ENCODE data around the gene ATXN10.

Gene ATXN10

DNA sequence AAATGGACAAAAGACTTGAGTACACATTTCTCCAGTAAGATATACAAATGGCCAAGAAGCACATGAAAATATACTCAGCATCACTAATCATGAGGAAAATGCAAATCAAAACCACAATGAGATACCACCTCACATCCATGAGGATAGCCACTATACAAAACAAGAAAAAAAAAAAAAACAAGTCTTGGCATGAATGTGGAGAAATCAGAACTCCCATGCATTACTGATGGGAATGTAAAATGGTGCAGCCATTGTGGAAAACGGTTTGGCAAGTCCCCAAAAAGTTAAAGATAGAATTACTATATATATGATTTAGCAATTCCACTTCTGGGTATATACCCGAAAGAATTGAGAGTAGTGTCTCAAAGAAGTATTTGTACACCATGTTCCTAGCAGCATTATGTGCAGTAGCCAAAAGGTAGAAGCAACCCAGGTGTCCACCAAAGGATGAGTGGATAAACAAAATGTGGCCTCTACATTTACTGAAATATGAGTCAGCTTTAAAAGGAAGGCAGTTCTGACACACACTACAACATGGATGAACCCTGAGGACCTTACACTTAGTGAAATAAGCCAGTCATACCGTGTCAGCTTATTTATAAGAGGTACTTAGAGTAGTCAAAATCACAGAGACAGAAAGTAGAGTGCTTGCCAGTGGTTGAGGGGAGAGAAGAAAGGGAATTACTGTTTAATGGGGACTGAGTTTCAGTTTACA is 159.1 kb downstream of the ATXN10 start:
- POLR2A ChIA-PET, result no interaction called here
- TF ChIP-seq FOXM1 (IDR thresholded peaks at IDR 0.05; ENCODE audit: borderline replicate concordance) (no peak), BHLHE40 (IDR thresholded peaks at IDR 0.05; ENCODE audit: borderline replicate concordance) (no peak), SUZ12 (IDR thresholded peaks at IDR 0.05) (no peak), ARNT (IDR thresholded peaks at IDR 0.05) (no peak), SP1 (IDR thresholded peaks at IDR 0.05) (no peak), ELF4 (IDR thresholded peaks at IDR 0.05) (no peak), TARDBP (IDR thresholded peaks at IDR 0.05) (no peak), FOXK2 (IDR thresholded peaks at IDR 0.05) (no peak), FOXA1 (IDR thresholded peaks at IDR 0.05) (no peak), CTBP1 (IDR thresholded peaks at IDR 0.05; ENCODE audit: borderline replicate concordance) (no peak), ZNF384 (IDR thresholded peaks at IDR 0.05) (no peak), L3MBTL2 (conservative IDR thresholded peaks at IDR 0.05) (no peak), LEF1 (IDR thresholded peaks at IDR 0.05; ENCODE audit: borderline replicate concordance) (no peak), HDGF (IDR thresholded peaks at IDR 0.05; ENCODE audit: borderline replicate concordance) (no peak), NFRKB (IDR thresholded peaks at IDR 0.05) (no peak)
- TF ChIP-seq, protein P1, sequence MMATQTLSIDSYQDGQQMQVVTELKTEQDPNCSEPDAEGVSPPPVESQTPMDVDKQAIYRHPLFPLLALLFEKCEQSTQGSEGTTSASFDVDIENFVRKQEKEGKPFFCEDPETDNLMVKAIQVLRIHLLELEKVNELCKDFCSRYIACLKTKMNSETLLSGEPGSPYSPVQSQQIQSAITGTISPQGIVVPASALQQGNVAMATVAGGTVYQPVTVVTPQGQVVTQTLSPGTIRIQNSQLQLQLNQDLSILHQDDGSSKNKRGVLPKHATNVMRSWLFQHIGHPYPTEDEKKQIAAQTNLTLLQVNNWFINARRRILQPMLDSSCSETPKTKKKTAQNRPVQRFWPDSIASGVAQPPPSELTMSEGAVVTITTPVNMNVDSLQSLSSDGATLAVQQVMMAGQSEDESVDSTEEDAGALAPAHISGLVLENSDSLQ (IDR thresholded peaks at IDR 0.05), result no peak
- no peak for DNase-seq (ENCODE audit: extremely low spot score)
- CTCF ChIA-PET, result no interaction called here

- CTCF ChIA-PET, result no interaction called here
- TF ChIP-seq ZNF384 (IDR thresholded peaks at IDR 0.05) (no peak), L3MBTL2 (conservative IDR thresholded peaks at IDR 0.05) (no peak), HDGF (IDR thresholded peaks at IDR 0.05; ENCODE audit: borderline replicate concordance) (no peak), ARNT (IDR thresholded peaks at IDR 0.05) (no peak), SP1 (IDR thresholded peaks at IDR 0.05) (no peak), ELF4 (IDR thresholded peaks at IDR 0.05) (no peak), LEF1 (IDR thresholded peaks at IDR 0.05; ENCODE audit: borderline replicate concordance) (no peak), NFRKB (IDR thresholded peaks at IDR 0.05) (no peak), FOXK2 (IDR thresholded peaks at IDR 0.05) (no peak), BHLHE40 (IDR thresholded peaks at IDR 0.05; ENCODE audit: borderline replicate concordance) (no peak), TARDBP (IDR thresholded peaks at IDR 0.05) (no peak), FOXA1 (IDR thresholded peaks at IDR 0.05) (no peak), FOXM1 (IDR thresholded peaks at IDR 0.05; ENCODE audit: borderline replicate concordance) (no peak), SUZ12 (IDR thresholded peaks at IDR 0.05) (no peak), CTBP1 (IDR thresholded peaks at IDR 0.05; ENCODE audit: borderline replicate concordance) (no peak)
- TF ChIP-seq, protein P1 (IDR thresholded peaks at IDR 0.05), result no peak
- POLR2A ChIA-PET, result no interaction called here
- no peak for DNase-seq (ENCODE audit: extremely low spot score)
Observed at GRCh38 chr22:45831394-45831793, 159.8 kb downstream of the ATXN10 start.

GRCh38 chr22:45832180-45832579 is 160.5 kb downstream of the ATXN10 start:
- no peak for DNase-seq (ENCODE audit: extremely low spot score)
- CTCF ChIA-PET, result interaction anchor here (0.9 kb wide), 1 partner anchor 29 kb away, joined by 3 read pairs; no protein-coding TSS in a partner anchor
- POLR2A ChIA-PET, result no interaction called here
- TF ChIP-seq ELF4 (IDR thresholded peaks at IDR 0.05), result no peak
- no peak for TF ChIP-seq HDGF (IDR thresholded peaks at IDR 0.05; ENCODE audit: borderline replicate concordance)
- TF ChIP-seq BHLHE40 (IDR thresholded peaks at IDR 0.05; ENCODE audit: borderline replicate concordance), result no peak
- no peak for TF ChIP-seq TARDBP (IDR thresholded peaks at IDR 0.05)
- TF ChIP-seq FOXM1 (IDR thresholded peaks at IDR 0.05; ENCODE audit: borderline replicate concordance), result no peak
- TF ChIP-seq CTBP1 (IDR thresholded peaks at IDR 0.05; ENCODE audit: borderline replicate concordance), result no peak
- TF ChIP-seq SUZ12 (IDR thresholded peaks at IDR 0.05), result no peak
- no peak for TF ChIP-seq NFRKB (IDR thresholded peaks at IDR 0.05)

- POLR2A ChIA-PET, result no interaction called here
- CTCF ChIA-PET, result interaction anchor here (0.9 to 1.0 kb wide), 2 partner anchors 12 to 29 kb away, joined by 3 to 5 read pairs; no protein-coding TSS in a partner anchor
- TF ChIP-seq BHLHE40 (IDR thresholded peaks at IDR 0.05; ENCODE audit: borderline replicate concordance) (no peak), FOXA1 (IDR thresholded peaks at IDR 0.05) (no peak), NFRKB (IDR thresholded peaks at IDR 0.05) (no peak), SUZ12 (IDR thresholded peaks at IDR 0.05) (no peak), ZNF384 (IDR thresholded peaks at IDR 0.05) (no peak), FOXM1 (IDR thresholded peaks at IDR 0.05; ENCODE audit: borderline replicate concordance) (no peak), FOXK2 (IDR thresholded peaks at IDR 0.05) (no peak), LEF1 (IDR thresholded peaks at IDR 0.05; ENCODE audit: borderline replicate concordance) (no peak), TARDBP (IDR thresholded peaks at IDR 0.05) (no peak), CTBP1 (IDR thresholded peaks at IDR 0.05; ENCODE audit: borderline replicate concordance) (no peak), L3MBTL2 (conservative IDR thresholded peaks at IDR 0.05) (no peak), HDGF (IDR thresholded peaks at IDR 0.05; ENCODE audit: borderline replicate concordance) (no peak), SP1 (IDR thresholded peaks at IDR 0.05) (no peak), ELF4 (IDR thresholded peaks at IDR 0.05) (no peak), ARNT (IDR thresholded peaks at IDR 0.05) (no peak)
- TF ChIP-seq, protein P1 (IDR thresholded peaks at IDR 0.05), result no peak
Observed at GRCh38 chr22:45832959-45833580, 161.4 kb downstream of the ATXN10 start.

DNA sequence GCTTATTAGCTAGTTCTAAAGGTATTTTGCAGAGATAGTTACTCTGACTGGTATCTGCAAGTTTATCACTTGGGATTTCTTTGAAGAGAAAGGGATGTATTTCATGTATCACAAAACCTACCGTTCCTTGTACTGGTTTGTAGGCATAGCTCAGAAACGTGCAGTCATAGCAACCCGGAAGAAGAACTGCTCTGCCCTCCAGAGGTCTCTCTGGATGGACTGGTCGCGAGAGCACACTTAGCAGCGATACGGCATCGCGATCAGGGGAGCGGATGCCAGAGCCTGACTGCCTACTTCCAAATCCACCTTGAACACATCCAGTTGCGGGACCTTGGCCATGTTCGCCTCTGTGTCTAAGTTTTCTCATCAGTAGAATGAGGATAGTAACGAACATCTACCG is 162.0 kb downstream of the ATXN10 start:
- POLR2A ChIA-PET, result no interaction called here
- CTCF ChIA-PET, result interaction anchor here (1.0 kb wide), 1 partner anchor 12 kb away, joined by 5 read pairs; no protein-coding TSS in a partner anchor
- no peak for DNase-seq (ENCODE audit: extremely low spot score)
- no peak for TF ChIP-seq FOXM1 (IDR thresholded peaks at IDR 0.05; ENCODE audit: borderline replicate concordance)
- TF ChIP-seq ZNF384 (IDR thresholded peaks at IDR 0.05), result no peak
- TF ChIP-seq BHLHE40 (IDR thresholded peaks at IDR 0.05; ENCODE audit: borderline replicate concordance), result no peak
- TF ChIP-seq, protein P1 (IDR thresholded peaks at IDR 0.05), result no peak
- TF ChIP-seq FOXK2 (IDR thresholded peaks at IDR 0.05), result no peak
- no peak for TF ChIP-seq CTBP1 (IDR thresholded peaks at IDR 0.05; ENCODE audit: borderline replicate concordance)
- no peak for TF ChIP-seq SUZ12 (IDR thresholded peaks at IDR 0.05)
- TF ChIP-seq HDGF (IDR thresholded peaks at IDR 0.05; ENCODE audit: borderline replicate concordance), result no peak
- TF ChIP-seq SP1 (IDR thresholded peaks at IDR 0.05), result no peak
- no peak for TF ChIP-seq LEF1 (IDR thresholded peaks at IDR 0.05; ENCODE audit: borderline replicate concordance)
- no peak for TF ChIP-seq FOXA1 (IDR thresholded peaks at IDR 0.05)

More at GRCh38 chr22:45832959-45833580, 161.4 kb downstream of the ATXN10 start:
- no peak for DNase-seq (ENCODE audit: extremely low spot score)
